ENCODE data around the gene MTFP1.
"Not testable (repeated sequence)": the region's sequence is repeated elsewhere in the genome, so short reads cannot be mapped to it uniquely, and the experiment has no call there.

MTFP1 gene

DNA sequence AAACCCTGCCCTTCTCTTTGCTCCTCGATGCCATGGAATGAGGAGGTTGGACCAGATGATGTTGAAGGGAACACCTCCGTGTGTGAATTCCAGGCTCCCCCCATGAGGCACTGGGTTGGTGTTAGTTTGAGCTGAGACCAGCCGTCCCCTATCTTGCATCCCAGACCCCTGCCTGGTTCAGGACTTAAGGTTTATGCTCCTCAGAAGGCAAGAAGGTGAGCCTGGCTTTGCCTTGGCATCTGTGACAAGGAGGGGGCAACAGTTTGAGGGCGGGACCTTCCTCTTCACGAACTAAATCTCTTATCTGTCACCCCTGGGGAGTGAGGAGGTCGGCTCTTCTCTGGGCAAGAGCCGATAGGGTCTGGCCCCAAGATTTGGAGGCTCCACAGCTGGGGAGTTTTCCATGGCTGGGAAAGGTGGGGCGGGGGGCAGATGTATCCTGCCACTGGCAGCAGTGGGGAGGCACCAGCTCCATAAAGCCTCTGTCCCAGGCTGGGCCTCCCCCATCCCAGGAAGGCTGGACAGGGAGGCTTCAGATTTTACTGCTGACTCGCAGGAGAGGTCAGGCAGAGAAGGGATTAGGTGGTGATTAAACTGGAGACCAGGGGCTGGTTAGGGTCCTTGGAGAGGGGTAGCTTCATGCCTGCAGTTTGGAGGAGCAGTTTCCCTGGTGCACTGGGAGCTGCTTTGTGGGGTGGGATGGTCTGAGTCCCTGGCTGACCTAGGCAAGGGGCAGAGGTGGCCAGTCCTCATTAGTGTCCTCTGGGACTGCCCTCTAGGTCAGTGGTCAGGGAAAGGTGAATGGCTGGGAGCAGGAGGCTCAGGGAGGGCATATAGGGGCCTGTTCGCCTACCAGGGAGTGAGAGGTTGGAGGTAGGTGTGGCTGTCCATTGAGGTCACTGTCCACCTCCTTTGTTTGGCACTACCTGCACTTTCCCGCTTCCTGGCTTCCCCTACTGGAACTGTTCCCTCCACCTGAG, 27.6 kb upstream of the MTFP1 start:
- Histone ChIP-seq H3K9ac (ENCODE audit: low read depth, low read length) (peak overlapping the region; percentile 74; the same call in 1 of the 2 replicates), H3K9me3 (ENCODE audit: control insufficient read depth, insufficient read depth, low read length) (no peaks in the 10 kb centered on the region), H3K36me3 (ENCODE audit: insufficient read depth, low read length) (no peaks in the 10 kb centered on the region), H3K4me1 (ENCODE audit: insufficient read depth, low read length) (peaks cover 20% of the 10 kb centered on the region)

GRCh38 chr22:30398685-30399680, 26.6 kb upstream of the MTFP1 start:
- no peaks in the 10 kb centered on the region for H3K36me3 ChIP-seq (ENCODE audit: insufficient read depth, low read length)

DNA sequence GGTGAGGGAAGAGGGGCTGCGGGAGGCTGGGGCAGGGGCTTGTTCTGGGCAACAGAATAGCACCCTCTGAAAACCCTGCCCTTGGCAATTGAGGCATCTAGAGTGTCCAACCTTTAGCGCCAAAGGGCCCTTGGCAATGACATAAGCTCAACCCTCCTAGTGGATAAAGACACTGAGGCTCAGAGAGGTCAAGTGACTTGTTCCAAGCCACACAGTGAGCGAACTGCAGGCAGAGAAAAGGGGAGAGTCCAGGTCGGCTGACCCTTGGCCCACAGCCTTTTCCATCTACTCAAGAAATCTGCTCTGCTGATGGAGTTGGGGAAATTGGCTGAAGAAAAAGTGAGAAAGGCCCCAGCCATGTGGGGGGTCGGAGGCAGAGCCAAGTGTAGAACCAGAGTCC, 25.9 kb upstream of the MTFP1 start:
- Histone ChIP-seq H3K4me1 (ENCODE audit: insufficient read depth, low read length) (peaks cover 16% of the 10 kb centered on the region), H3K9ac (ENCODE audit: low read depth, low read length) (no peak overlapping the region), H3K36me3 (ENCODE audit: insufficient read depth, low read length) (no peaks in the 10 kb centered on the region), H3K9me3 (ENCODE audit: control insufficient read depth, insufficient read depth, low read length) (no peaks in the 10 kb centered on the region)

More at GRCh38 chr22:30398685-30399680, 26.6 kb upstream of the MTFP1 start:
- Histone ChIP-seq H3K9me3 (ENCODE audit: control insufficient read depth, insufficient read depth, low read length) (no peaks in the 10 kb centered on the region), H3K4me1 (ENCODE audit: insufficient read depth, low read length) (peaks cover 16% of the 10 kb centered on the region), H3K9ac (ENCODE audit: low read depth, low read length) (no peak overlapping the region)

GRCh38 chr22:30400159-30400558, 25.4 kb upstream of the MTFP1 start:
- Histone ChIP-seq H3K9ac (ENCODE audit: low read depth, low read length) (no peak overlapping the region), H3K4me1 (ENCODE audit: insufficient read depth, low read length) (peaks cover 16% of the 10 kb centered on the region), H3K9me3 (ENCODE audit: control insufficient read depth, insufficient read depth, low read length) (no peaks in the 10 kb centered on the region), H3K36me3 (ENCODE audit: insufficient read depth, low read length) (no peaks in the 10 kb centered on the region)

GRCh38 chr22:30401024-30401423, 24.5 kb upstream of the MTFP1 start:
- H3K4me1 ChIP-seq (ENCODE audit: insufficient read depth, low read length): peaks cover 16% of the 10 kb centered on the region
- not testable (repeated sequence) for H3K9ac ChIP-seq (ENCODE audit: low read depth, low read length); H3K9me3 ChIP-seq (ENCODE audit: control insufficient read depth, insufficient read depth, low read length)

DNA sequence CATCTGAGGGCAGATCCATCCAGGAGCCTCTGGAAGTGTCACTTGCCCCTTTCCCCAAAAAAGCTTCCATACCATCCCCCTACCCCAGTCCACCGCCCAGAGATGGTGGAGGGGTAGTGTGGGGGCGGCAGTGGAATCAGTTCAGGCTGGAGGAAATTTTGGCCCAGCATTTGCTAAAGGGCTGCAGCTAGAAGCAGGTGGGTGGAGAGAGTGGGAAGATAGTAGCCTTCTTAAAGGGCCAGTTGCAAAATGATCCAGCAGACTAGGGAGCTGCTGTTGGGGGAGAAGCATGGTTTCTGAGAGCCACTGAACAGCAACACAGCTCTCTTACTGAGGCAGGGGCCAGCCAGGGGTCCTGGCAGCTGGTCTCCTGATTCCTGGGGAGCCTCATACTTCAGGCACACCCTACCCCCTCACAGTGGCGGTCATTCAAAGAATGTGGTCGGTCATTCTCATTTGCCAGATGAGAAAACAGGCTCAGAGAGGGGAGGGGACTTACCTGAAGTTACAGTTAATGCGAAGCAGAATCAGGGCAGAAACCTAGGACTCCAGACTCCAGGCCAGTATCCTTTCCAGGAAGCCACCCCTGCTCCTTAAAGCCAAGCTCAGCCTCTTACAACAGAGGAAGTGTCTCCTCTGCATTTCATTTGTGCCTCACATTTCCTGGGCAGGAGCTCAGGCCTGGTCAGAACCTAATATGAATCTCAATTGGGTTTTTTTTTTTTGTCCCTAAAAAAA, 23.4 kb upstream of the MTFP1 start:
- H3K9ac ChIP-seq (ENCODE audit: low read depth, low read length): no peak overlapping the region
- H3K36me3 ChIP-seq (ENCODE audit: insufficient read depth, low read length): 0 out of 2 replicates have a peak, but pooled peaks cover 2% of the 10 kb centered on the region
- peaks cover 16% of the 10 kb centered on the region for H3K4me1 ChIP-seq (ENCODE audit: insufficient read depth, low read length)
- H3K9me3 ChIP-seq (ENCODE audit: control insufficient read depth, insufficient read depth, low read length): no peaks in the 10 kb centered on the region

More at GRCh38 chr22:30401024-30401423, 24.5 kb upstream of the MTFP1 start:
- not testable (repeated sequence) for H3K36me3 ChIP-seq (ENCODE audit: insufficient read depth, low read length)

GRCh38 chr22:30402766-30403104, 22.8 kb upstream of the MTFP1 start:
- not testable (repeated sequence) for H3K9ac ChIP-seq (ENCODE audit: low read depth, low read length); H3K36me3 ChIP-seq (ENCODE audit: insufficient read depth, low read length); H3K9me3 ChIP-seq (ENCODE audit: control insufficient read depth, insufficient read depth, low read length)
- H3K4me1 ChIP-seq (ENCODE audit: insufficient read depth, low read length): peaks cover 13% of the 10 kb centered on the region

DNA sequence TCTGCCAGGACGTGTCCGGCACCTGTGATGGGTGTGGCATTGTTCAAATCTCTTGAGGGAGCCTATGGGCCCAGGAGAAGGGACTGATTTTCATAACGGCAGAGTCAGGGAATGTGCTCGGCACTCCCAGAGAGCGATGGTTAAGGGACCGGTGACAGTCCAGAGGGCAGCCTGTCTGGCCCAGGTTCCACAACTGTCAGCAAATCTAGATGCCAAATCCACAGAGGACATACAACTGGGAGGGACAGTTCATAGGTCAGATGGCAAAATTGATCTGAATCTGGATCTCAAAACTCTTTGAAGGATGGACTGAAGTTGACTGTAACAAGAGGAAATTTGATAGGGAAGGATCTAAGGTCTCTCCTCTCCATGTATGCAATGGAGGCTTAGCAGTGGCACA, 21.3 kb upstream of the MTFP1 start:
- Histone ChIP-seq H3K9me3 (ENCODE audit: control insufficient read depth, insufficient read depth, low read length) (no peaks in the 10 kb centered on the region), H3K36me3 (ENCODE audit: insufficient read depth, low read length) (peaks cover 5% of the 10 kb centered on the region; the same call in 1 of the 2 replicates), H3K9ac (ENCODE audit: low read depth, low read length) (no peak overlapping the region), H3K4me1 (ENCODE audit: insufficient read depth, low read length) (peaks cover 6% of the 10 kb centered on the region)

DNA sequence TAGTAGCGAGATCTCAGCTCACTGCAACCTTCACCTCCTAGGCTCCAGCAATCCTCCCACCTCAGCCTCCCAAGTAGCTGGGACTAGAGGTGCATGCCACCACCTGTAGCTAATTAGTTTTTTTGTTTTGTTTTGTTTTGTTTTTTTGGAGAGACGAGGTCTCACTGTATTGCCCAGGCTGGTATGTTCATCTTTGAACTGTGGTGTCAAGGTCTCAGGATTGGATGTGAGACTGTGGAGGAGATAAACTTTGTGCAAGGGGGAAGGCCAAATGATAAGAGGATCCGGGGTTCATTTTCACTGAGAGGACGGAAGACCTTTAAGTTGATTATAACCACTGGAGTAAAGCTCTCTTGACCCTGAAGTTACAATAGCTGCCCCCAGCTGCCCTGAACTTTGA, 19.8 kb upstream of the MTFP1 start:
- H3K36me3 ChIP-seq (ENCODE audit: insufficient read depth, low read length): peaks cover 5% of the 10 kb centered on the region; the same call in 1 of the 2 replicates
- H3K4me1 ChIP-seq (ENCODE audit: insufficient read depth, low read length): peaks cover 6% of the 10 kb centered on the region
- no peaks in the 10 kb centered on the region for H3K9me3 ChIP-seq (ENCODE audit: control insufficient read depth, insufficient read depth, low read length)
- no peak overlapping the region for H3K9ac ChIP-seq (ENCODE audit: low read depth, low read length)

DNA sequence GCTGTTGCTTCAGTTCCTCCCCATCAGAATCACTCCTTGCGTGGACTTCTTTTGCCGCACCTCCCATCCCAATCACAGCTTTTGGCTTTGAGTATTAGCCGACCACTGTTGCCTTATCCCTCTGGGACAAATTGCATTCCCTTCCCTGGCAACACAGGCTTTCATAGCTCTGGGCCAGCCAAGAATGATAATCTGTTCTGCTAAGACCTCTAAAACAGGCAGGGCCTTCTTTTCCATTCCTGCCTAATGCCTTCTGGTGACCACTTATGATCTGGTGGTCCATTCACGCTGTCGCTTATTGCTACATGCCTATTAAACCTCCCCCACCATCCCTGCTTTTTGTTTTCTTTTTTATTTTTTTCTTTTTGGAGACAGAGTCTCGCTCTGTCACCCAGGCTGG, 19.2 kb upstream of the MTFP1 start:
- H3K4me1 ChIP-seq (ENCODE audit: insufficient read depth, low read length): peaks cover 6% of the 10 kb centered on the region
- H3K9ac ChIP-seq (ENCODE audit: low read depth, low read length): no peak overlapping the region
- peaks cover 5% of the 10 kb centered on the region; the same call in 1 of the 2 replicates for H3K36me3 ChIP-seq (ENCODE audit: insufficient read depth, low read length)
- no peaks in the 10 kb centered on the region for H3K9me3 ChIP-seq (ENCODE audit: control insufficient read depth, insufficient read depth, low read length)

DNA sequence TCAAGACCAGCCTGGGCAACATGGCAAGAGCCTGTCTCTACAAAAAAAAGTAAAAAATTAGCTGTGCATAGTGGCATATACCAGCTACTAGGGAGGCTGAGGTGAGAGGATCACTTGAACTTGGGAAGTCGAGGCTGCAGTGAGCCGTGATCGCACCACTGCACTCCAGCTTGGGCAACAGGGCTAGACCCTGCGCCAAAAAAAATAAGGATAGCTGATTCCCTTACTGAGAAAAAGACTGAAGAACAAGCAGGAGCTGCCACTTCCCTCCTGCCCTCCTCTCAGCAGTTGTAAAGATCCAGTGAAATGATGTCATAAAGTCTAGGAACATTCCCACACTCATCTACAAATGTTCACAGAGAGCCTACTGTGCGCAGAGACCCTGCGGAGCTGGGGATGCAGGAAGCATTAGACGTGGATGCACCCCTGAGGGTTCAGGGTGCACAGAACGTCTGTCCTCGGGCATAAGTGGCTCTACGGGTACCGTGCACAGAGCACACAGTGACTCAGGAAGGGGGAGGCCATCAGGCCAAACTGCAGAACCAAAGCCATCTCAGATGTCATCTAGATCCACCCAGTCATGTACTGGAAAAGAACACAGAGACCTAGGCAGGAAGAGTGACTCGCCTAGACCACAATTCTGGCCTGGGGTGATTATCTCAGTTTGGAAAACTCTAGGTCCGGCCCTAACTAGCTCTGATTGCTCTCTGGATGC, 17.0 kb upstream of the MTFP1 start:
- Histone ChIP-seq H3K9me3 (ENCODE audit: control insufficient read depth, insufficient read depth, low read length) (no peaks in the 10 kb centered on the region), H3K9ac (ENCODE audit: low read depth, low read length) (no peak overlapping the region), H3K36me3 (ENCODE audit: insufficient read depth, low read length) (peaks cover 5% of the 10 kb centered on the region), H3K4me1 (ENCODE audit: insufficient read depth, low read length) (no peaks in the 10 kb centered on the region)

- H3K9me3 ChIP-seq (ENCODE audit: control insufficient read depth, insufficient read depth, low read length): no peaks in the 10 kb centered on the region
- no peak overlapping the region for H3K9ac ChIP-seq (ENCODE audit: low read depth, low read length)
- H3K4me1 ChIP-seq (ENCODE audit: insufficient read depth, low read length): no peaks in the 10 kb centered on the region
- peaks cover 14% of the 10 kb centered on the region for H3K36me3 ChIP-seq (ENCODE audit: insufficient read depth, low read length)
Observed at GRCh38 chr22:30411780-30412179, 13.8 kb upstream of the MTFP1 start.

DNA sequence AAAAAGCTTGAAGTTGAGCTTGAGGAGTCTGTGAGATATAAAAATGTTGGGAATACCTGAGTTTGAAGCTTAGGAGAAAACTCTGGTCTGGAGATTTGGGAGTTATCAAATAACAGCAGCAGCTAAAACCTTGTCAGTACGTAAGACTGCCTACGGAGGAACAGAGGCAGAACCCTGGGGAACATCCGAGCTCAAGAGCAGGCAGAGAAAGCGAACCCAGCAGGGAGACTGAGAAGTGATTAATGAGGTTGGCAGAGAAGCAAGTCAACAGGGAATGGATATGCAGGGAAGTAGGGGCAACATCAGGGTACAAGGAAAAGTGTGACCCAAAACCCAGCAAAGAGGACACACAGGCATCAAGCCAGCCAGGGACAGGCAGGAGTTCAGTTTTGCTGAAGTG, 12.6 kb upstream of the MTFP1 start:
- H3K36me3 ChIP-seq (ENCODE audit: insufficient read depth, low read length): peaks cover 11% of the 10 kb centered on the region
- H3K9me3 ChIP-seq (ENCODE audit: control insufficient read depth, insufficient read depth, low read length): no peaks in the 10 kb centered on the region
- H3K4me1 ChIP-seq (ENCODE audit: insufficient read depth, low read length): no peaks in the 10 kb centered on the region
- no peak overlapping the region for H3K9ac ChIP-seq (ENCODE audit: low read depth, low read length)
